ENCODE data around the gene ZNF732. TPM values are rescaled to one million over a fixed set of nuclear protein-coding genes. Genes with fewer than 3 reads are reported as not detected.

Gene ZNF732
- total and polyA plus RNA-seq, 4 donors, result 0.89 TPM; not detected in 3

GRCh38 chr4:337932-338758 lies 32.9 kb upstream of the ZNF732 start:
- TF ChIP-seq RXRA (IDR thresholded peaks at IDR 0.05), result no peak
- peak; percentile 76 for TF ChIP-seq YY1 (IDR thresholded peaks at IDR 0.05)
- peak; percentile 66 for TF ChIP-seq TAF1 (conservative IDR thresholded peaks at IDR 0.05)
- TF ChIP-seq GABPA (IDR thresholded peaks at IDR 0.05 in 1 of 2, conservative IDR thresholded peaks at IDR 0.05 in 1 of 2), result no peak
- peaks cover 0 to 11% (median 7%) of the 10 kb centered on the region in 4 donors for H3K36me3 ChIP-seq (ENCODE audit: control insufficient read depth in 4 of 4, insufficient read depth in 3 of 4, low read depth in 1 of 4, low read length in 3 of 4)
- WGBS, result 4% methylated on average over 52 of the region's 52 CpGs
- no peaks in the 10 kb centered on the region for H3K27me3 ChIP-seq (ENCODE audit: control insufficient read depth in 4 of 4, insufficient read depth in 4 of 4, low read length in 3 of 4)
- DNase-seq (ENCODE audit: low spot score), result peak; percentile 64
- H3K4me1 ChIP-seq (ENCODE audit: control insufficient read depth in 4 of 4, insufficient read depth in 4 of 4, low read length in 3 of 4), result peaks cover 4 to 12% (median 8%) of the 10 kb centered on the region in 4 donors
- peak overlapping the region; percentile 52 to 82 for H3K9ac ChIP-seq (ENCODE audit: low read depth in 1 of 2, low read length in 2 of 2)
- peak overlapping the region; percentile 86 to 94 for H3K27ac ChIP-seq (ENCODE audit: low read depth in 1 of 2, low read length in 2 of 2)
- H3K9me3 ChIP-seq (ENCODE audit: control insufficient read depth in 4 of 4, low read length in 3 of 4), result peaks cover 16 to 28% (median 20%) of the 10 kb centered on the region in 4 donors
- peak overlapping the region; percentile 77 to 97 (median 90) for H3K4me3 ChIP-seq (ENCODE audit: low read depth in 1 of 3, low read length in 3 of 3)

DNA sequence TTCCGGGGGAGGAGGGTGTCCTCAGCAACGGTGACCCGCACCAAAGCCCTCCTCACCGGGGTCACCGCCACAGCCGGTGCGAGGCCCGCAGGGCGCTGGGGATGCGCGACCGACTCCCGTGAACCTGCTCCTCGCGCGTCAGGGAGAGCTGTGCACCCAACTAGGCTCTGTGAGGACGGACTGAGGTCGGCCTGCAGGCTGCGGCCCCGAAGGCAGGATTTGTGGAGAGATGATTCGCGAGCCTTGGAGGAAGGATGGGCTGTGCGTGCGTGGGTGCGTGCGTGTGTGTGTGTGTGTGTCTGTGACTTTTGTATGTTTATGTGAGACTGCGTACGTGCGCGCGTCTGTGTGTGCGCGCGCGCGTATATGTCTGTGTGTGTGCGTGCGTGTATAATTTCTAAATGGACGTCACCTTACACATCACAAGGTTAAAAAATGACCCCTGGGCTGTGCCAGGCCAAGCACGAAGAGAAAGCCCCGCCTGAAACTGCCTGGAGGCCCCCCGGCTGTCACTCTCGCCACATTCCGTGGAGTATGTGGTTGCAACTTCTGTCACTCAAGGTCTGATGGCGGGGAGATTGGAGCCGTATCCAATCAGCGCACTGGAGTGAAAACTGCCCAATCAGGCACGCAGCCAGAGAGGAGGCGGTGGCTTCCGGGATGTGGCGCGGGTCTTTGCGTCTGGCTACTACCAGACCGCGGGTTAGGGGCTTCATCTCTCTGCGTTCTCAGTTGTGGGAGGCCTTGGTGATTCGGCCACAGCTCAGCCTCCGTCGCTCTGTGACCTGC lies 32.1 kb upstream of the ZNF732 start, which contains the start of gene ZNF141:
Gene ZNF141 (plus strand): TSS at position 672 of the 789 bp plus-strand sequence. CDS start 170 bp downstream, outside the sequence.
- peaks cover 0 to 8% (median 5%) of the 10 kb centered on the region in 4 donors for H3K36me3 ChIP-seq (ENCODE audit: control insufficient read depth in 4 of 4, insufficient read depth in 3 of 4, low read depth in 1 of 4, low read length in 3 of 4)
- peaks cover 15 to 22% (median 16%) of the 10 kb centered on the region in 4 donors for H3K9me3 ChIP-seq (ENCODE audit: control insufficient read depth in 4 of 4, low read length in 3 of 4)
- TF ChIP-seq TAF1 (conservative IDR thresholded peaks at IDR 0.05) (no peak), ZBTB33 (IDR thresholded peaks at IDR 0.05) (no peak), GABPA (IDR thresholded peaks at IDR 0.05 in 1 of 2, conservative IDR thresholded peaks at IDR 0.05 in 1 of 2) (peak; percentile 57 to 87), FOXA2 (IDR thresholded peaks at IDR 0.05) (no peak), HNF4A (conservative IDR thresholded peaks at IDR 0.05) (peak; percentile 29 to 42), CTCF (IDR thresholded peaks at IDR 0.05; ENCODE audit: low read depth, low read length, missing input control) (no peak), NR2F2 (IDR thresholded peaks at IDR 0.05) (peak; percentile 93), HNF4G (IDR thresholded peaks at IDR 0.05) (no peak), RAD21 (IDR thresholded peaks at IDR 0.05) (no peak), REST (IDR thresholded peaks at IDR 0.05) (peak; percentile 26), RXRA (IDR thresholded peaks at IDR 0.05) (peak; percentile 60 to 62), JUND (IDR thresholded peaks at IDR 0.05) (peak in 1 of 2 donors; percentile 16), EGR1 (IDR thresholded peaks at IDR 0.05; ENCODE audit: low read depth in 2 of 2) (no peak), SP1 (IDR thresholded peaks at IDR 0.05) (peak; percentile 89), YY1 (IDR thresholded peaks at IDR 0.05) (peak; percentile 81)
- TF ChIP-seq, protein P1, sequence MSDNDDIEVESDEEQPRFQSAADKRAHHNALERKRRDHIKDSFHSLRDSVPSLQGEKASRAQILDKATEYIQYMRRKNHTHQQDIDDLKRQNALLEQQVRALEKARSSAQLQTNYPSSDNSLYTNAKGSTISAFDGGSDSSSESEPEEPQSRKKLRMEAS (IDR thresholded peaks at IDR 0.05), result peak; percentile 48
- TF ChIP-seq, protein P2, sequence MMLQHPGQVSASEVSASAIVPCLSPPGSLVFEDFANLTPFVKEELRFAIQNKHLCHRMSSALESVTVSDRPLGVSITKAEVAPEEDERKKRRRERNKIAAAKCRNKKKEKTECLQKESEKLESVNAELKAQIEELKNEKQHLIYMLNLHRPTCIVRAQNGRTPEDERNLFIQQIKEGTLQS (IDR thresholded peaks at IDR 0.05), result peak; percentile 38
- H3K4me1 ChIP-seq (ENCODE audit: control insufficient read depth in 4 of 4, insufficient read depth in 4 of 4, low read length in 3 of 4), result peaks cover 4 to 12% (median 8%) of the 10 kb centered on the region in 4 donors
- peak within 1 kb of the TSS; percentile 77 to 97 (median 95) for H3K4me3 ChIP-seq (ENCODE audit: low read depth in 1 of 3, low read length in 3 of 3)
- peak within 1 kb of the TSS; percentile 52 to 86 for H3K9ac ChIP-seq (ENCODE audit: low read depth in 1 of 2, low read length in 2 of 2)
- under 1% methylated on average over 59 of the region's 59 CpGs for WGBS
- no peaks in the 10 kb centered on the region for H3K27me3 ChIP-seq (ENCODE audit: control insufficient read depth in 4 of 4, insufficient read depth in 4 of 4, low read length in 3 of 4)
- DNase-seq (ENCODE audit: low spot score), result peak; percentile 90
- peak within 1 kb of the TSS; percentile 86 to 97 for H3K27ac ChIP-seq (ENCODE audit: low read depth in 1 of 2, low read length in 2 of 2)

Data from liver (tissue), 9 donors.